IMR-90 (cell line): ENCODE results near the gene CAMKMT. TPM values are rescaled to one million over a fixed set of nuclear protein-coding genes. Genes with fewer than 3 reads are reported as not detected.

Experiments
- ATAC-seq: fragments of 200-7000 bp; cut with Tn5 transposase; 2 replicates; pipeline ENCODE4 v1.9.1; 2020; ENCODE audit warnings: low read depth, mild to moderate bottlenecking, moderate library complexity
- BruUV-seq: library from RNA; stranded (reverse); fragments of 400-500 nt; replicated peaks from 2 replicates; lab custom pipeline; 2021; lab: Mats Ljungman, UMichigan
- CTCF ChIA-PET: fragments of 300-600 bp; formaldehyde crosslinking; extraction: SDS; loops from one replicate; lab custom pipeline; 2021; ENCODE audit warnings: antibody characterized with exemption; lab: Yijun Ruan, JAX
- POLR2A ChIA-PET: fragments of 300-600 bp; sonication (Branson Sonifier 250); formaldehyde crosslinking; loops from one replicate; lab custom pipeline; 2022; ENCODE audit warnings: antibody characterized with exemption; ENCODE audit not compliant: unreplicated experiment; lab: Charles Lee
- DNase-seq: peaks from one replicate; pipeline ENCODE4 v3.0.0; 2013
- H2AFZ ChIP-seq: replicated peaks from 2 replicates; pipeline ENCODE3; 2013; ENCODE audit warnings: low read length, mild to moderate bottlenecking; ENCODE audit not compliant: poor library complexity
- H2AK5ac ChIP-seq: 2 replicates; pipeline ENCODE4 v1.6.1; 2013; ENCODE audit warnings: low read depth, low read length, inconsistent platforms
- H2AK9ac ChIP-seq: replicated peaks from 2 replicates; pipeline ENCODE3; 2013; ENCODE audit warnings: mild to moderate bottlenecking, low read depth, low read length, moderate library complexity; ENCODE audit not compliant: poor library complexity
- H2BK120ac ChIP-seq: 2 replicates; pipeline ENCODE4 v1.6.1; 2013; ENCODE audit warnings: low read depth, low read length, inconsistent platforms
- H2BK15ac ChIP-seq: 3 replicates; pipeline ENCODE4 v1.6.1; 2013; ENCODE audit warnings: low read depth, low read length, inconsistent platforms
- H2BK20ac ChIP-seq: 2 replicates; pipeline ENCODE4 v1.6.1; 2013; ENCODE audit warnings: low read depth, mild to moderate bottlenecking, inconsistent platforms, low read length, moderate library complexity
- H2BK5ac ChIP-seq: 2 replicates; pipeline ENCODE4 v1.6.1; 2013; ENCODE audit warnings: mild to moderate bottlenecking, low read depth, low read length, inconsistent platforms; ENCODE audit not compliant: poor library complexity, severe bottlenecking
- H3K14ac ChIP-seq: replicated peaks from 2 replicates; pipeline ENCODE4 v1.6.1; 2013; ENCODE audit warnings: low read depth, low read length, inconsistent platforms
- H3K18ac ChIP-seq: 2 replicates; pipeline ENCODE4 v1.6.1; 2013; ENCODE audit warnings: low read depth, low read length, control low read depth
- H3K23ac ChIP-seq: 2 replicates; pipeline ENCODE4 v1.6.1; 2013; ENCODE audit warnings: low read depth, low read length, inconsistent platforms
- H3K27ac ChIP-seq: 2 replicates; pipeline ENCODE4 v1.5.1; 2013; ENCODE audit warnings: mild to moderate bottlenecking, control low read depth, low read length; ENCODE audit not compliant: insufficient read depth
- H3K27me3 ChIP-seq: 2 replicates; pipeline ENCODE4 v1.6.1; 2013; ENCODE audit warnings: low read length; ENCODE audit not compliant: control insufficient read depth, insufficient read depth
- H3K36me3 ChIP-seq: 2 replicates; pipeline ENCODE4 v1.6.1; 2013; ENCODE audit warnings: low read length, mixed read lengths; ENCODE audit not compliant: control insufficient read depth, insufficient read depth
- H3K4ac ChIP-seq: 2 replicates; pipeline ENCODE4 v1.6.1; 2013; ENCODE audit warnings: low read depth, low read length, inconsistent platforms
- H3K4me1 ChIP-seq: 2 replicates; pipeline ENCODE4 v1.6.1; 2013; ENCODE audit warnings: low read length, mixed read lengths; ENCODE audit not compliant: control insufficient read depth, insufficient read depth
- H3K4me2 ChIP-seq: 2 replicates; pipeline ENCODE4 v1.6.1; 2013; ENCODE audit warnings: low read depth, mild to moderate bottlenecking, control low read depth, low read length, moderate library complexity
- H3K4me3 ChIP-seq: 2 replicates; pipeline ENCODE4 v1.5.1; 2013; ENCODE audit warnings: low read depth, mild to moderate bottlenecking, control low read depth, low read length, moderate library complexity; ENCODE audit not compliant: insufficient read depth
- H3K56ac ChIP-seq: 2 replicates; pipeline ENCODE4 v1.6.1; 2013; ENCODE audit warnings: low read length, inconsistent platforms; ENCODE audit not compliant: insufficient read depth; ENCODE audit errors: extremely low read depth
- H3K79me1 ChIP-seq, 2 experiments: 2 replicates each; pipeline ENCODE4 v1.6.1; 2013; ENCODE audit warnings: low read length in 2 of 2, inconsistent platforms in 1 of 2, low read depth in 1 of 2
- H3K9ac ChIP-seq: 2 replicates; pipeline ENCODE4 v1.6.1; 2013; ENCODE audit warnings: low read depth, low read length, control low read depth
- H3K9me1 ChIP-seq: 2 replicates; pipeline ENCODE4 v1.6.1; 2013; ENCODE audit warnings: low read length, inconsistent platforms; ENCODE audit not compliant: insufficient read depth
- H3K9me3 ChIP-seq: 2 replicates; pipeline ENCODE4 v1.6.1; 2013; ENCODE audit warnings: low read length; ENCODE audit not compliant: control insufficient read depth, insufficient read depth
- H4K20me1 ChIP-seq: 2 replicates; pipeline ENCODE4 v1.6.1; 2013; ENCODE audit warnings: low read length, inconsistent platforms; ENCODE audit not compliant: insufficient read depth
- H4K5ac ChIP-seq: 2 replicates; pipeline ENCODE4 v1.6.1; 2013; ENCODE audit warnings: mild to moderate bottlenecking, low read depth, low read length, control low read depth
- H4K8ac ChIP-seq, 2 experiments: 2 replicates each; pipeline ENCODE4 v1.6.1; 2013; ENCODE audit warnings: low read depth in 2 of 2, low read length in 2 of 2, control low read depth in 1 of 2, inconsistent platforms in 1 of 2
- H4K91ac ChIP-seq: 2 replicates; pipeline ENCODE4 v1.6.1; 2013; ENCODE audit warnings: low read depth, low read length, inconsistent platforms; ENCODE audit not compliant: insufficient read depth
- CHD1 ChIP-seq: IDR thresholded peaks from 2 replicates; pipeline ENCODE4 v1.6.1; 2012; ENCODE audit warnings: low read depth, low read length, improper control_type of control experiment
- CTCF ChIP-seq: conservative IDR thresholded peaks from 2 replicates; pipeline ENCODE4 v1.5.1; 2012; ENCODE audit warnings: mild to moderate bottlenecking, low read depth, low read length, improper control_type of control experiment
- ELK1 ChIP-seq: fragments of 150-350 bp; IDR thresholded peaks from 2 replicates; pipeline ENCODE4 v1.6.1; 2016; ENCODE audit warnings: low read depth, mild to moderate bottlenecking, low read length, moderate library complexity, borderline replicate concordance
- FOS ChIP-seq: fragments of 150-350 bp; IDR thresholded peaks from 2 replicates; pipeline ENCODE4 v1.6.1; 2016; ENCODE audit warnings: low read depth, low read length
- MAFK ChIP-seq: IDR thresholded peaks from 2 replicates; pipeline ENCODE4 v1.6.1; 2012; ENCODE audit warnings: low read depth, low read length, improper control_type of control experiment
- MAZ ChIP-seq: IDR thresholded peaks from 2 replicates; pipeline ENCODE4 v1.6.1; 2012; ENCODE audit warnings: low read depth, mild to moderate bottlenecking, low read length, improper control_type of control experiment, moderate library complexity, borderline replicate concordance
- MXI1 ChIP-seq: IDR thresholded peaks from 2 replicates; pipeline ENCODE4 v1.6.1; 2012; ENCODE audit warnings: low read depth, mild to moderate bottlenecking, low read length, moderate library complexity, borderline replicate concordance
- NFE2L2 ChIP-seq: fragments of 150-350 bp; IDR thresholded peaks from 2 replicates; pipeline ENCODE4 v1.6.1; 2016; ENCODE audit warnings: low read depth, mild to moderate bottlenecking, low read length
- POLR2A ChIP-seq: IDR thresholded peaks from 2 replicates; pipeline ENCODE4 v1.6.1; 2012; ENCODE audit warnings: mild to moderate bottlenecking, low read depth, low read length
- RCOR1 ChIP-seq: IDR thresholded peaks from 2 replicates; pipeline ENCODE4 v1.6.1; 2012; ENCODE audit warnings: mild to moderate bottlenecking, low read length, improper control_type of control experiment; ENCODE audit not compliant: insufficient replicate concordance
- RFX5 ChIP-seq: IDR thresholded peaks from 2 replicates; pipeline ENCODE4 v1.8.0; 2012; ENCODE audit warnings: low read depth, mild to moderate bottlenecking, low read length, moderate library complexity
- SMC3 ChIP-seq: fragments of 150-350 bp; IDR thresholded peaks from 2 replicates; pipeline ENCODE4 v1.6.1; 2016; ENCODE audit warnings: low read depth, mild to moderate bottlenecking, antibody characterized with exemption, low read length, moderate library complexity
- USF2 ChIP-seq: fragments of 150-350 bp; IDR thresholded peaks from 2 replicates; pipeline ENCODE4 v1.6.1; 2017; ENCODE audit warnings: mild to moderate bottlenecking, antibody characterized with exemption, low read length, low read depth
- WGBS, 2 experiments: methylation state at CpG; one replicate each; pipeline versions ENCODE4 v1.1.5 to v1.1.7; 2013; ENCODE audit warnings: missing lambda C conversion rate in 2 of 2; ENCODE audit not compliant: insufficient read length in 1 of 2; ENCODE audit errors: extremely low coverage in 2 of 2; 5-methylcytosine and 5-hydroxymethylcytosine counted together
- dilution Hi-C: fragments of 300-500 bp; cut with HindIII; formaldehyde crosslinking; loops from one replicate; pipeline ENCODE4 v1.14.3; 2018; ENCODE audit warnings: low sequenced_read_pairs; ENCODE audit not compliant: unreplicated experiment
- in situ Hi-C: fragments of 300-500 bp; cut with MboI; formaldehyde crosslinking; loops from 3 replicates; pipeline ENCODE4 v1.14.3; 2019; ENCODE audit warnings: low sequenced_read_pairs, inconsistent platforms, mixed read lengths
- intact Hi-C: fragments of 100-400 bp; cut with micrococcal nuclease; formaldehyde crosslinking; loops from 2 replicates; pipeline ENCODE4 v1.10.0; 2022
- polyA plus RNA-seq, 3 experiments: library from polyadenylated mRNA; depleted of rRNA; stranded (reverse); fragments of >200 nt; gene quantifications; 2 replicates each; pipeline ENCODE4 v1.2.3, GENCODE V29; 2012; ENCODE audit warnings: low replicate concordance in 1 of 3
- total RNA-seq: library from RNA; depleted of rRNA; stranded (reverse); fragments of >200 nt; gene quantifications from 2 replicates; pipeline ENCODE4 v1.2.3, GENCODE V29; 2012

The CAMKMT gene
- total and polyA plus RNA-seq, 2 of the 4 experiments (the other 2 are of a cell fraction), result 4.4 to 6.8 TPM

GRCh38 chr2:44564752-44565151 lies 203.0 kb downstream of the CAMKMT start:
- Histone ChIP-seq H3K4me1 (no peaks in the 10 kb centered on the region), H3K9me1 (no peaks in the 10 kb centered on the region), H3K27ac (no peak overlapping the region), H4K91ac (no peak overlapping the region), H3K27me3 (no peaks in the 10 kb centered on the region), H3K36me3 (no peaks in the 10 kb centered on the region), H4K5ac (no peak overlapping the region), H2AK5ac (no peak overlapping the region), H2AFZ (no peak overlapping the region), H3K18ac (no peak overlapping the region), H3K4me2 (no peak overlapping the region), H3K4me3 (no peak overlapping the region), H2BK20ac (no peak overlapping the region), H2BK120ac (no peak overlapping the region), H2BK15ac (no peak overlapping the region), H2BK5ac (no peak overlapping the region), H3K56ac (no peak overlapping the region), H3K9ac (no peak overlapping the region), H4K8ac (no peak overlapping the region), H3K9me3 (no peaks in the 10 kb centered on the region), H3K4ac (no peak overlapping the region), H2AK9ac (no peak overlapping the region), H4K20me1 (no peaks in the 10 kb centered on the region), H3K79me1 (no peaks in the 10 kb centered on the region), H3K14ac (no peak overlapping the region), H3K23ac (no peak overlapping the region)
- ATAC-seq (no peak), DNase-seq (no peak)
- dilution Hi-C loops, result no loop called here
- TF ChIP-seq FOS (no peak), RCOR1 (no peak), ELK1 (no peak), MAZ (no peak), CHD1 (no peak), RFX5 (no peak), CTCF (no peak), SMC3 (no peak), NFE2L2 (no peak), MXI1 (no peak), POLR2A (no peak), MAFK (no peak), USF2 (no peak)
- no TSS peak for BruUV-seq
- intact Hi-C loops, result no loop called here
- in situ Hi-C loops, result no loop called here
- no CpG with 5 or more reads among the region's 5 CpGs for WGBS, 2 experiments
- CTCF ChIA-PET, result no interaction called here
- POLR2A ChIA-PET, result no interaction called here
